HEK293 (cell line): ENCODE data around the gene IGF2BP1.

Experiments
- CTCF ChIA-PET: fragments of 350-600 bp; formaldehyde crosslinking; extraction: SDS; loops from one replicate; lab custom pipeline; 2021; ENCODE audit warnings: antibody characterized with exemption; lab: Yijun Ruan, JAX
- POLR2A ChIA-PET: fragments of 300-600 bp; formaldehyde crosslinking; extraction: SDS; loops from one replicate; lab custom pipeline; 2020; ENCODE audit warnings: antibody characterized with exemption, inconsistent platforms; lab: Yijun Ruan, JAX
- H3K27ac ChIP-seq: fragments of 200-500 bp; sonication (Bioruptor generic); 2 replicates; pipeline ENCODE4 v1.5.1; 2014; ENCODE audit warnings: low read depth, low read length, control low read depth, inconsistent platforms; ENCODE audit errors: extremely low read depth
- H3K36me3 ChIP-seq, 2 experiments: fragments of 200-500 bp in 1 of 2; sonication (Bioruptor generic) in 1 of 2; 1 replicate in 1 of 2; 2 replicates in 1 of 2; pipeline ENCODE4 v1.5.1; 2014 to 2017; ENCODE audit warnings: inconsistent platforms in 2 of 2, low read length in 2 of 2; ENCODE audit not compliant: control insufficient read depth in 2 of 2, insufficient read depth in 1 of 2
- H3K4me1 ChIP-seq: fragments of 200-500 bp; sonication (Bioruptor generic); 2 replicates; pipeline ENCODE4 v1.5.1; 2014; ENCODE audit warnings: mild to moderate bottlenecking, low read length, inconsistent platforms; ENCODE audit not compliant: control insufficient read depth, insufficient read depth
- H3K4me3 ChIP-seq: 2 replicates; pipeline ENCODE4 v1.5.1; 2011; ENCODE audit warnings: low read depth, mild to moderate bottlenecking, control low read depth, low read length, moderate library complexity
- H3K9me3 ChIP-seq: fragments of 200-500 bp; sonication (Bioruptor generic); 2 replicates; pipeline ENCODE4 v1.5.1; 2014; ENCODE audit warnings: low read depth, low read length, inconsistent platforms; ENCODE audit not compliant: control insufficient read depth, insufficient read depth
- AEBP2 ChIP-seq: fragments of 450-650 bp; formaldehyde crosslinking; IDR thresholded peaks from 2 replicates; pipeline ENCODE4 v1.5.1; 2016; ENCODE audit warnings: missing biosample characterization, missing genetic modification characterization, borderline replicate concordance
- GFI1B ChIP-seq: fragments of 450-650 bp; formaldehyde crosslinking; IDR thresholded peaks from 2 replicates; pipeline ENCODE4 v1.5.1; 2016; ENCODE audit warnings: missing biosample characterization, missing genetic modification characterization
- GLIS2 ChIP-seq: fragments of 450-650 bp; formaldehyde crosslinking; IDR thresholded peaks from 2 replicates; pipeline ENCODE4 v1.5.1; 2016; ENCODE audit warnings: missing biosample characterization, missing genetic modification characterization
- HOXA7 ChIP-seq: sonication (generic); formaldehyde crosslinking; IDR thresholded peaks from 2 replicates; pipeline ENCODE4 v1.8.1; 2022; ENCODE audit warnings: missing genetic modification reagents, borderline replicate concordance
- HOXD13 ChIP-seq: sonication (generic); formaldehyde crosslinking; IDR thresholded peaks from 2 replicates; pipeline ENCODE4 v1.8.0; 2022; ENCODE audit warnings: missing genetic modification reagents, borderline replicate concordance
- IKZF3 ChIP-seq: fragments of 450-650 bp; IDR thresholded peaks from 2 replicates; pipeline ENCODE4 v1.5.0; 2018; ENCODE audit warnings: missing biosample characterization, mild to moderate bottlenecking, missing genetic modification characterization, moderate library complexity
- KLF17 ChIP-seq: fragments of 450-650 bp; formaldehyde crosslinking; IDR thresholded peaks from 2 replicates; pipeline ENCODE4 v1.5.1; 2016; ENCODE audit warnings: missing biosample characterization, missing genetic modification characterization
- OSR2 ChIP-seq: fragments of 450-650 bp; formaldehyde crosslinking; IDR thresholded peaks from 2 replicates; pipeline ENCODE4 v1.5.1; 2016; ENCODE audit warnings: missing biosample characterization, missing genetic modification characterization
- PATZ1 ChIP-seq: fragments of 450-650 bp; formaldehyde crosslinking; IDR thresholded peaks from 2 replicates; pipeline ENCODE4 v1.5.1; 2016; ENCODE audit warnings: missing biosample characterization, missing genetic modification characterization
- PRDM1 ChIP-seq: fragments of 450-650 bp; formaldehyde crosslinking; IDR thresholded peaks from 2 replicates; pipeline ENCODE4; 2016; ENCODE audit warnings: missing biosample characterization, missing genetic modification characterization
- SALL2 ChIP-seq: fragments of 450-650 bp; formaldehyde crosslinking; IDR thresholded peaks from 2 replicates; pipeline ENCODE4 v1.5.0; 2017; ENCODE audit warnings: missing biosample characterization, mild to moderate bottlenecking, missing genetic modification characterization, borderline replicate concordance
- WT1 ChIP-seq: fragments of 450-650 bp; formaldehyde crosslinking; IDR thresholded peaks from 2 replicates; pipeline ENCODE4 v1.5.1; 2016; ENCODE audit warnings: missing biosample characterization, missing genetic modification characterization
- ZFP37 ChIP-seq: fragments of 450-650 bp; formaldehyde crosslinking; IDR thresholded peaks from 2 replicates; pipeline ENCODE4 v1.5.1; 2016; ENCODE audit warnings: missing biosample characterization, missing genetic modification characterization
- ZNF132 ChIP-seq: fragments of 450-650 bp; formaldehyde crosslinking; IDR thresholded peaks from 2 replicates; pipeline ENCODE4 v1.5.1; 2017; ENCODE audit warnings: missing biosample characterization, missing genetic modification characterization, borderline replicate concordance
- ZNF133 ChIP-seq: fragments of 450-650 bp; formaldehyde crosslinking; IDR thresholded peaks from 2 replicates; pipeline ENCODE4 v1.5.1; 2016; ENCODE audit warnings: missing biosample characterization, missing genetic modification characterization
- ZNF138 ChIP-seq: fragments of 450-650 bp; formaldehyde crosslinking; IDR thresholded peaks from 2 replicates; pipeline ENCODE4 v1.5.1; 2016; ENCODE audit warnings: missing biosample characterization, missing genetic modification characterization, borderline replicate concordance
- ZNF18 ChIP-seq: fragments of 450-650 bp; formaldehyde crosslinking; IDR thresholded peaks from 2 replicates; pipeline ENCODE4 v1.5.1; 2016; ENCODE audit warnings: missing biosample characterization, missing genetic modification characterization
- ZNF184 ChIP-seq: fragments of 450-650 bp; IDR thresholded peaks from 2 replicates; pipeline ENCODE4 v1.5.1; 2018; ENCODE audit warnings: missing biosample characterization, mild to moderate bottlenecking, missing genetic modification characterization
- ZNF23 ChIP-seq: fragments of 450-650 bp; formaldehyde crosslinking; IDR thresholded peaks from 2 replicates; pipeline ENCODE4 v1.5.1; 2016; ENCODE audit warnings: missing biosample characterization, missing genetic modification characterization, borderline replicate concordance
- ZNF280D ChIP-seq: fragments of 450-650 bp; formaldehyde crosslinking; IDR thresholded peaks from 2 replicates; pipeline ENCODE4 v1.5.1; 2016; ENCODE audit warnings: missing biosample characterization, missing genetic modification characterization
- ZNF366 ChIP-seq: fragments of 450-650 bp; formaldehyde crosslinking; conservative IDR thresholded peaks from 2 replicates; pipeline ENCODE4 v1.5.1; 2016; ENCODE audit warnings: missing biosample characterization, missing genetic modification characterization
- ZNF391 ChIP-seq: fragments of 450-650 bp; formaldehyde crosslinking; IDR thresholded peaks from 2 replicates; pipeline ENCODE4 v1.5.1; 2016; ENCODE audit warnings: low read depth, missing biosample characterization, missing genetic modification characterization, borderline replicate concordance
- ZNF433 ChIP-seq: fragments of 450-650 bp; formaldehyde crosslinking; IDR thresholded peaks from 2 replicates; pipeline ENCODE4 v1.5.1; 2016; ENCODE audit warnings: missing biosample characterization, missing genetic modification characterization, low read depth
- ZNF580 ChIP-seq: fragments of 450-650 bp; formaldehyde crosslinking; IDR thresholded peaks from 2 replicates; pipeline ENCODE4 v1.5.1; 2016; ENCODE audit warnings: missing biosample characterization, missing genetic modification characterization
- ZNF600 ChIP-seq: fragments of 450-650 bp; formaldehyde crosslinking; IDR thresholded peaks from 2 replicates; pipeline ENCODE4 v1.5.1; 2016; ENCODE audit warnings: missing biosample characterization, missing genetic modification characterization
- ZNF624 ChIP-seq: fragments of 450-650 bp; formaldehyde crosslinking; IDR thresholded peaks from 2 replicates; pipeline ENCODE4 v1.5.1; 2017; ENCODE audit warnings: missing biosample characterization, missing genetic modification characterization
- ZNF692 ChIP-seq: fragments of 450-650 bp; formaldehyde crosslinking; IDR thresholded peaks from 2 replicates; pipeline ENCODE4 v1.5.1; 2016; ENCODE audit warnings: missing biosample characterization, missing genetic modification characterization
- ZNF843 ChIP-seq: fragments of 450-650 bp; formaldehyde crosslinking; IDR thresholded peaks from 2 replicates; pipeline ENCODE4 v1.5.1; 2016; ENCODE audit warnings: missing biosample characterization, missing genetic modification characterization

IGF2BP1 gene

GRCh38 chr17:49061524-49061943 lies 64.3 kb downstream of the IGF2BP1 start:
- H3K27ac ChIP-seq = no peak overlapping the region
- CTCF ChIA-PET = no interaction called here
- TF ChIP-seq AEBP2 (tag by site-specific recombination) (no peak), ZNF580 (tag by site-specific recombination) (no peak), ZNF132 (tag by site-specific recombination) (no peak), ZNF692 (peak; percentile 24; the same call in 1 of the 2 replicates), ZNF18 (tag by site-specific recombination) (no peak), ZNF133 (tag by site-specific recombination) (no peak), ZNF280D (tag by site-specific recombination) (no peak), GFI1B (tag by site-specific recombination) (no peak), ZNF433 (no peak), ZFP37 (no peak), ZNF184 (tag by site-specific recombination) (0 out of 2 replicates have a peak, but pooled peaks have one; percentile 42), PRDM1 (tag by site-specific recombination) (no peak), ZNF600 (tag by site-specific recombination) (peak; percentile 67), WT1 (tag by site-specific recombination) (no peak), ZNF23 (tag by site-specific recombination) (no peak), ZNF391 (tag by site-specific recombination) (no peak), ZNF624 (no peak), ZNF843 (tag by site-specific recombination) (no peak), ZNF366 (tag by site-specific recombination) (0 out of 2 replicates have a peak, but pooled peaks have one; percentile 55), GLIS2 (tag by site-specific recombination) (no peak), IKZF3 (peak; percentile 44; the same call in 1 of the 2 replicates), PATZ1 (tag by site-specific recombination) (0 out of 2 replicates have a peak, but pooled peaks have one; percentile 17), SALL2 (tag by site-specific recombination) (no peak), HOXD13 (CRISPR knock-in tag) (no peak), OSR2 (tag by site-specific recombination) (no peak), HOXA7 (CRISPR knock-in tag) (no peak), ZNF138 (no peak), KLF17 (tag by site-specific recombination) (peak; percentile 71; the same call in 1 of the 2 replicates)

More at GRCh38 chr17:49061524-49061943, 64.3 kb downstream of the IGF2BP1 start:
- POLR2A ChIA-PET = interaction anchor here (1.3 kb wide), 1 partner anchor 130 kb away, joined by 3 read pairs; no protein-coding TSS in a partner anchor
- Histone ChIP-seq H3K4me3 (no peak overlapping the region), H3K36me3 (peaks cover 0 to 3% of the 10 kb centered on the region in 2 experiments; a peak in 1 of 3 replicates), H3K9me3 (no peaks in the 10 kb centered on the region), H3K4me1 (peaks cover 6% of the 10 kb centered on the region)
